HL-60/S4 (cell line): ENCODE measurements around the gene RNF6.
"Not testable (repeated sequence)": the region's sequence is repeated elsewhere in the genome, so short reads cannot be mapped to it uniquely, and the experiment has no call there.

Source experiments
- in situ Hi-C: fragments of 300-500 bp; cut with MboI; formaldehyde crosslinking; loops from 2 replicates; pipeline ENCODE4 v1.14.3; 2022; ENCODE audit warnings: low sequenced_read_pairs

Gene RNF6

DNA sequence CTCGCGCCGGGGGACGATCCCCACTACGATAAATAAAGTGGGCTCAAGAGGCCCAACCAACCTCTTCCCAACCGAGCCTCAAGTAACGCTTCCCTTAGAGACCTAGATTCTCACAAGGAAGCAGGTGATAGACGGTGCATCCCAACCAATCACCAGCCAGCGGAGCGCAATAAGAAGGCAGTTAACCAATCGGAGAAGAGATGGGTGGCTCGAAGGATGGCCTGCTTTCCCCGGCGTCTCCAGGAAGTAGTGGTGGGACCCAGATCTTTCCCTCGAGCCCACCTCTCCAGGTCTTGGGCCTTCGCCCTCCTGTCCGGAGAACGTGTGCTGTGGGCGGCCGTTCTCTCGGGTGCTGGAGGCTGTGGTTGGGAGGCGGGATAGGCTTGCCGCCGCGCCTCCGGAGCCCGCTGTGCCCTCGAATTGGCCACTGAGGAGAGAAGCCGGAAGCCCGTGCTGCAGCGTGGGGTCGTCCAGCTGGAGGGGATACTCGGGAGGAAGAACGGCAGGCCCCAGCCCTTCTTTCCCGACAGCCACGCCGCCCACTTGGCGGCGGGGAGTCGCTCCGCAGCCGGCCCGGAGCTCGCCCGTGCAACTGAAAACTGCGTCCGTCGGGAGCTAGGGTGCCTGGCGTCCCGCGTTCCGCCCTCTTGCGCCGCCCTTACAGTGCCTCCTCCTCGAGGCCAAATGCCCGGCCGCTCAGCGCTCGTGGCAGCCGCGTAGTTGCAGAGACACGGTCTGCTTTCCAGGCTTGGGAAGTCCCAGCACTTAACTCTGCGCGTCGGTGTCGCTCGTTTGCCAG lies at the start of gene RNF6:
RNF6 (minus strand) TSS at position 594 of the 799 bp plus-strand sequence. CDS start 2,665 bp downstream, outside the sequence.
- in situ Hi-C loops = no loop called here

DNA sequence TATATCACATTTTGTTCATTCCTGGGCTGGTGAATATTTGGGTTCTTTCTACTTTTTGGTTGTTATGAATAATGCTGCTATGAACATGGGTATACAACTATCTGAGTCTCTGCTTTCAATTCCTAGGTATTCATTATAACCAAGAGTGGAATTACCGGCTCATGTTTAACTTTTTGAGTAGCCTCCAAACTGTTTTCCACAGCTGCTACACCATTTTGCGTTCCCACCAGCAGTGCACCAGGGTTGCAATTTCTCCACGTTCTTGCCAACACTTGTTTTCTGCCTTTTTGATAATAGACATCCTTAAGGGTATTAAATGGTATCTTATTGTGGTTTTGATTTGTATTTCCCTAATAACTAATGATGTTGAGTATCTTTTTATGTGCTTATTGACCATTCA lies 48.6 kb upstream of the RNF6 start:
- in situ Hi-C loops = no loop called here

DNA sequence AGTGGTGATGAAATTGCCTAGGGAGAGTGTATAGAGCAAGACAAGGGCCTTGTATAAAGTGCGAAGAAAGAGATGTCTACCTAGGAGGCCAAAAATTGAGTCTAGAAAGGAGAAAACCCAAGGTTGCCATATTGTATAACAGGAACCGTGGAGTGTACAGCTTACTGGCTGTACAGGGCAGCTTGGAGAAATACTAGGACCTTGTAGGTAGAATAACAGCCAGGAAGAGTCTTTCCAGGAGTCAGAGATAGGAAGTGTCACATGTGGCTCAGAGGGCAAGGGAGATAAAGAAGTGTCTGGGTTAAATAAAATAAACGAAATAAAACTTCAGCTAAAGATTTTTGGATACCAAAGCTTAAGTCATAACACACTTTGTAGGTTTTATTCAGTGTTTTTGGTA lies 44.2 kb upstream of the RNF6 start:
- in situ Hi-C loops = no loop called here

DNA sequence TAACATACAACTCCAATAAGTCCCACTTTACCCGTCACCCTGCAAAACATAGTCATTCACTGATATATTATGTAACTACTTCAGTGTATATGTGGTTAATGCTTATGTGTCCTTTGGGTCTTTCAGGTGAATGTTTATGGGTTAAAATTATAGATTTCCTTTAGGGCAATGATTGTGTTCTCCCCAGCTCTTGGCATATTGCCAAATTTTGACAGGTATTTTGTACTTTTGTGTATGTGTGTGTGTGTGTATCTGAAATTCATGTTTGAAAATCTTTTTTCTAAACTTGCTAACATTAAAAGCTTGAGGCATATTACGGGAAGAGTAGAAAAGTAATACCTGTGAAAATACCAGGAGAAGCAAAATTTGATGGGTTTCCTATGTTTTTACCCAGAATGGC lies 40.0 kb upstream of the RNF6 start:
- in situ Hi-C loops = no loop called here

DNA sequence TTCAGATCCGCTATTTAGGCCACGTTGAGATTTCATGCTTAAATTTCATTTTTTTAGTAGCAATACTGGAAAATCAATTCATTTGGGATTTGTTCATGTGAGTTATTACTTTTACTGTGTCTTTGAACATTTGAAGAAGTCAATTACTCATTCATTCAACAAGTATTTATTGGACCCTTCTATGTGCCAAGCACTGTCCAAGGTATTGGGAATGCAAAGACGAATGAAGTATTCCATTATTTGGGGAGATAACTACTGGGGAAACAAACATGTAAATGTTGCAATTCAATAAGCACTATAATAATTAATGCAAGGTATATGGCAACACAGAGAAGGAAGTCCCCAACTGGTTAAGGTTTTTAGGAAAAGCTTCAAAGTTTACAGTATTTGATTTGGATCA lies 37.5 kb upstream of the RNF6 start:
- in situ Hi-C loops = no loop called here

DNA sequence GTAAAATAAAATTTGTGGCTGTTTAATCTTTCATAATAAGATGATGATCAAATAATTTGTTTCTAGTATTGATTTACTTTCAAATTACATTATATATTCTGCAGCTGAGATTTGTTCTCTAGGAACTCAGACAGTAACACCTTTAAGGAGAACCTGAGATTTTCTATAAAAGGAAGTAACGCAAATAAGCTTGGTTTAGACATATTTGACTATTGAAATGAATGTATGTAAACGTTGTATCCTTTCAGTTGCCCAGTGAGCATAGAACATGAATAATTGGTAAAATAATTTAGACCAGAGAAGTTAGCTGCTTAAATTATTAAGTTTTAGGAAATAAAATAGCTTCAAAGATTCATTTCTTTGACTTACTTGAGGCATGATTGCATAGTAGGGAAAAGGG lies 34.9 kb upstream of the RNF6 start:
- in situ Hi-C loops = no loop called here

DNA sequence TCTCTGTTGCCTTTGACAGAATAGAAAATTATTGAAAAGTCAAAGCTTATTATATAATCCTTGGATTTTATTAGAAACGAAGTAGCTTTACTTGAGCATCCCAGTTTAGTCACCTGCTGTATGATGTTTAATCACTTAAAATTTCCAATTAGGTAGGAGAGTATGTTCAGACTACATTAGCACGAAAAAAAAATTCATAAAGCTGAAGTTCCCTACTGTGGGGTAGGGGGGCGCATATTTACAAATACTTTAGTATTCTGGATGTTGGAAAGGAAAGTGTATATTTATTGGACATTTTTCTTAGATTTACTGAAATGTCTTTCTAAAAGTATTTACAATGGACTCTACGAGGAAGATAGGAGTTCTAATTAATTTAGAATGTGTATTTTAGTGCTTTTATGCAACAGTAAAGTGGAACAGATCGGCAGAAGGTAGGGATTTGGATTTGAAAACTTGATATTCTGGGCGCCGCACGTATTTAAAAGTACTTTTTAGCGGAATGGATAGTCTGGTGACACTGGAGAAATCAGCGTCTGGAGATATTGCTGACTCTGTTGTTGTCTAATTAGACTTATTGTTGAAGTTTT lies 33.7 kb upstream of the RNF6 start:
- in situ Hi-C loops = no loop called here

DNA sequence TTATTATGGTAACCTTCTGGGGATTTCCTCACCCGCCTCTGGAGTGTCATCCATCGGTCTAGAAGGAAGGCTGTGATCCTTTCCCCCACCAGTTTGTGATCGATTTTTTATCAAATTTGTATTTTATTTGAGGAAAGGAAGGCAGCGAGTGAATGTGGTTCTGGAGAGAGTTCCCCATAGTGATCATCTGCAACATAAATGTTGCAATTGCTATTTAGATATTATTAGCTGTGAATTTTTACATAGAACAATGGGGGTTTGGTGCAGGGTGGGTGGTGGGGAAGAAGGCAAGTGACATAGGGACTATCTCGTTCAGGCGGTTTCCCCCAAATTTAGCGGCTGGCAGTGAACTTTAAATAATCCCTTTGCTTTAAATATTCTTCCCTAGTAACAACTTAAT lies 33.0 kb upstream of the RNF6 start:
- in situ Hi-C loops = no loop called here

DNA sequence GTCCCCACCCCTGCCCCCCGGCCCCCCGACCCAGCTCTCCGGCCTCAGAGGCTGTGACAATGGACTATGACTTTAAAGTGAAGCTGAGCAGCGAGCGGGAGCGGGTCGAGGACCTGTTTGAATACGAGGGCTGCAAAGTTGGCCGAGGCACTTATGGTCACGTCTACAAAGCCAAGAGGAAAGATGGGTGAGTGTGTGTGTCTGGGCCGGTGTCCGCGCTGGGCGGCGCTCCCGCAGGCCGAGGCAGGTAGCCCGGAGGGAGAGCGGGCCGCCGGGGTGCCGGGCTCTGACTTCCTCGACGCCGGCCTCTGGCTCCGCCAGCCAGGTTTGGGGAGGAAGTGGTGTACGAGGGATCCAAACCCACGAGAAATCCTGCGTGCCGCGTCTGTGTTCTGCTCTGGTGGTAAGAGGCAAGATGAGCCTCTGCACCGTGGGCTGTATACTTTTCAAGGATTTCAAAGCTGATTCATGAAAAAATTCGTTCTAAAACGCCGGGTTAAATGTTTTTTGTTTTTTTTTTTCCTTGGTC lies 32.5 kb upstream of the RNF6 start:
- in situ Hi-C loops = no loop called here

DNA sequence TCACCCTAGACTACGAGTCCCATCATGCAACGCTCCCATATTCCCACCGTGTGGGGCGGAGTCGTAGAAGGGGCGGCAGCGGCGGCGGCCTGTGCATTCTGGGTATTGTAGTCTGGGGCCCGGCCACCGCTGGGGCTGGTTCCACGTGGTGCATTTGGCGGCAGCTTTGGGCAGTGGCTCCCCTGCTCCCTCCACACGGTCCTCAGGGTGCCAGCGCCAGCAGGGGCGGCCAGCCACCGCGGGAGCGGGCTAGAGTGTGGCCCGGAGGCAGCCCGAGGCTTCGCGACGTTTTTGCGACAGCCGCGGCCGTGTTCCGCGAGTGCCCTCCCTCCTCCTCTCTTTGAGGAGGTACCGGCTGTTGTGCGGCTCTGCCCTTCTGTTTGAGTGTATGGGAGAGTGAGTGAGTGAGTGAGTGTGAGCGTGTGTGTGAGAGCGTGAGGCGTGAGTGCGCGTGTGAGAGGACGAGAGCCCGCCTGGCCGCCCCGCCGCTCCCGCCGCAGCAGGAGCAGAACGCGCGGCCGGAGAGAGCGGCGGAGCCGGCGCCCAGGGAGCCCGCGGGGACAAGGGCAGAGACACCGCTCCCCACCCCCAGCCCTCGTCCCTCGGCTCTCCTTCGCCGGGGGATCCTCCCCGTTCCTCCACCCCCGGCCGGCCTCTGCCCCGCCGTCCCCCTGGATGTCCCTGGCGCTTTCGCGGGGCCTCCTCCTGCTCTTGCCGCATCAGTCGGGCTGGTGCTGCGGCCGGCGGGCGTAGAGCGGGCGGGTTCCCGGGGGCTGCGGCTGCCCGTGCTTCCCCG lies 31.9 kb upstream of the RNF6 start, which contains the start of gene CDK8:
CDK8 (plus strand) TSS at position 343 of the 796 bp plus-strand sequence. CDS start 513 bp downstream, outside the sequence.
- in situ Hi-C loops = no loop called here

DNA sequence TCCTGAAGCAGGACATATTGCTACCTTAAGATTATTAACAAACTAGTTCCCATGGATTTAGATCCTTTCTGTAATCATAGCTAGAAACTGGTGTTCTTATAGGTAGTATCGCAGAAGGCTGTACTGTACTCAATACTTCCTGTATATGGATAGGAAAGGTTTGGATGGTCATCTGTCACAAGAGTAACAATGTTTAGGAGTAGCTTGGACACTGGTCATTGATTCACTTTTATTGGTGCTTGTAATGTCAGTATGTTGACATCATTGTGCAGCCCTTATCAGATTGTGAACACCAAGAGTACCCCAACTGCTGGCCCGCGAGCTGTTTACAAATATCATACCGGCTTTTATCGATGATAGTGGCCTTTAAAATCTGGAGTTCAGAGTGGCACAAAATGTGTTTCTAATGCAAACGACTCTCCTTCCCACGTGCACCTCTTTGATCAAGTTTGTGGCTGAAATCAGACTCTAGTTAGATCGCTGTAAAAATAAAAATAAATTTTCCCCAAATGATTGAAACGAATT lies 31.2 kb upstream of the RNF6 start:
- in situ Hi-C loops = no loop called here

DNA sequence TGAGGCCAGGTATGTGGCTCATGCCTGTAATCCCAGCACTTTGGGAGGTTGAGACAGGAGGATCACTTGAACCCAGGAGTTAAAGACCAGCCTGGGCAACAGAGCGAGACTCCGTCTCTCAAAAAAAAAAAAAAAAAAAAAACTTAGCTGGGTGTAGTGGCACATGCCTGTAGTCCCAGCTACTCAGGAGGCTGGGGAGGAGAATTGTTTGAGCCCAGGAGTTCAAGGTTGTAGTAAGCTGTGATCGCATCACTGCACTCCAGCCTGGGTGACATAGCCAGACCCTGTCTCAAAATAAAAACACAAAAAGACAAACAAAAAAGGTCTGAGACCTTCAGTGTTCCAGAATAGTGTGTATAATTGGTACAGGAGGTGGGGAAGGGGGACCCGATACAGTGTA lies 29.9 kb upstream of the RNF6 start:
- in situ Hi-C loops = not testable (repeated sequence)

DNA sequence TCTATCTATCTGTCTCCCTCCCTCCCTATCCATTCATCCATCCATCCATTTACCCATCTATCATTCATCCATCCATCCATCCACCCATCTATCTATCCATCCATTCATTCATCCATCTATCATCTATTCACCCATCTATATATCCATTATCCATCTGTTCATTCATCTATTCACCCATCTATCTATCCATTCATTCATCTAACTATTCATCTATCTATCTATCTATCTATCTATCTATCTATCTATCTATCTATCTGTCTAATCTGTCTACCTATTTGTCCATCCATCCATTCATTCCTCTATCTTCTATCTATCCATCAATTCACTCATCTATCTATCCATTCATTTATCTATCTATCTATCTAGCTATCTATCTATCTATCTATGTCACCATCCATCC lies 27.4 kb upstream of the RNF6 start:
- in situ Hi-C loops = no loop called here

DNA sequence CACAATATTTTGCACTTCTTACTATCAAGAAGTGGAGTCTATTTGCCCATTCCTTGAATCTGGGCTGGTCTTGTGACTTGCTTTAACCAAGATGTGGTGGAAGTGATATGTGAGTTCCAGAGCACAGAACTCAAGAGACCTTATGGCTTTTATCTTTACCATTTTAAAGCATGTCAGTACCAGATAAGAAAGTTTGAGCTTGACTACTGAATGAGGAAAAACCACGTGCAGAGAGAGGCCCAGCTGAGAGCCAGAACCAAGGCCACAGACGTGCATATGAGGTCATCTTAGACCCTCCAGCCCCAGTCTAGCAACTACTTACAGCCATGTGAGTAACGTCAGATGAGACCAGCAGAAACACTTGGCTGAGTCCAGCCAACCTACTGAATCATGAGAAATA lies 25.5 kb upstream of the RNF6 start:
- in situ Hi-C loops = no loop called here

DNA sequence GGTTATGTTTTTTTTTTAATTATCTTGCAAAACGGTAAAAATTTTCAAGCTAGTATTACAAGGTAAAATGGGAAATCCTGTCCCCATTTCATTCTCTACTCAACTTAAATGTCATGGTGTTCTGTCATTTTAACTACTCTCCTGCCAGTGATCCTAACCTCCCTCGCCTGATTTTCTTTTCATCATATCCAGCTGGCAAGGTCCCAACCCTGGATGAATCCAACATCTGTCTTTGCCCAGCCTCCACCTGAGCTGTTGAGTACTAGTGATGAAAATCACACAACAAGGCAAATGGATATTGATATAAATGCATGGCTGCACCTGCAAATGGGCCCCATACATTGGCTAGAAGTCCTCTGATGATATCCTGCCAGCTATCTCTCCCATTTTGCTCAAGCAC lies 24.9 kb upstream of the RNF6 start:
- in situ Hi-C loops = no loop called here

DNA sequence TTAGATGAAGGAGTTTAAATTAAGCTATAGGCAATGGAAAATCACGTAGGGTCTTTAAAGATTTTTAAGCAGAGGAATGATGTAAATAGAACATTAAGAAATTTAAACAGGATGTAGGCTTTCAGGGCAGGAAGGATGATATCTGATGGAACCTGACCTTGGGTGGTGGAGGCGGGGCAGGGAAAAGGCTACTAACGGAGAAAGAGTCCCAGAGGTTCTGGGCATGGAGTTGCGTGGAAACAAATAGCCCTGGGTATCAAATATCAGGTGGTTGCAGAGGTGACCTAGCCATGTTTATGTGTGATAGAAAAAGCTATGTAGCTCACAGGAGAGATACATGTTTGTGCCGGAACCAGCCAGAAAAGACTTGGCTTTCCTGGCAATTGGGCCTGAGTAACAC lies 24.0 kb upstream of the RNF6 start:
- in situ Hi-C loops = no loop called here

DNA sequence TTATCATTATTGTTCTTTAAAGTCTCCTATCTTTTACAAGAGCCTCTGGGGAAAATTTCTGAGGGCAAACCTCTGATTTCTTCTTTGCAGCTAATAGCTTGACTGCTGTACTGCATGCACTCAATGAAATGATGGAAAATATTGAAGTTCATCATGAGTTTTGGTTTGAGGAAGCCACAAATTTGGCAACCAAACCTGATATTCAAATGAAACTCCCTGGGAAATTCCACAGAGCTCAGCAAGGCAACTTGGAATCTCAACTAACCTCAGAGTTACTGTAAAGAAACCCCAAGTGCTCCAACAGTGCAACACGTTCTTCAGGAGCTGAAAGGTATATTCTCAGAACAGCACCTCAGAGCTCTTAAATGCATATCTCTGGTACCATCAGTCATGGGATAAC lies 14.2 kb upstream of the RNF6 start:
- in situ Hi-C loops = no loop called here

DNA sequence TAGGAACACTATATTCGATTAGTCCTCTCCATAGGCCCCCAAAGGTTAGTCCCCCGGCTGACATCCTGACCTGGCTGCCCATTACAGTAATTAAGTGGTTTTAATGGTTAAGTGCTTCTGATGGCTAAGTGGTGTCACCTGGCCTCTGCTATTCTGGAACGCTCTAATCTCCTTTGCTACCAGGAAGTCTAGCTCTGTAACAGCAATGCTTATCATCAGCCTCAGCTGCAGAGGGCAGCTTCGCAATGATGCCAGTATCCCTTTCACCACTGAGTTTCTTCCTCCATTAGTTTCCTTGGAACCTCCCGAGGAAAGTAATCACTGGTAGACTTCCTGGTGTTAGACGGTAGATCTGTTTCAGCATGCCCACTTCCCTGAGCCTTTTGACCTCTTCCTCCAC lies 8.6 kb upstream of the RNF6 start:
- in situ Hi-C loops = no loop called here

DNA sequence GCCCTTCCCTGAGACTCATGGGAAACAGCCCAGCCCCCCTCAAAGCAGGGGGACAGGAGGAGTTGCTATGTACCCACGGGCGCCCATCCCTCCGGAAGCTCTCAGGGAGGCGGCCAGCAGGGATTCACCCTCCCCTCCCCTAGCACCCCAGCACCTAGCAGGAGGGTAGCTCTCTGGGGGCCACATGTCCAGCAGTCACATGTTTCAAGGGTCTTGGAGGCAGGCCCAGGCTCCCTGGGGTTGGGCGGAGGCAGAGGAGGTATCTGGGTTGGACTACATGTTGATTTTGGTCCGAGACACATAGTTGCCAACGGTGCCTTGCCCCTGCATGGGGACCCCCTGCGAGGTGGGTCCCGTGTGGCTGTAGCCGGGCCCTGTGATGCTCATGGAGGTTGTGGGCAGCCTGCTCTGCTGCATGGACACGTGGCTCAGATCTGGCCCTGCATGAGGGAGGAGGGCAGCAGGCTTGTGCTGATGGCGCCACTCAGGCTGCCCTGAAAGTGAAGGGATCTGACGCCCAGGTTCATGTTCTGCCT lies 7.0 kb upstream of the RNF6 start:
- in situ Hi-C loops = no loop called here

DNA sequence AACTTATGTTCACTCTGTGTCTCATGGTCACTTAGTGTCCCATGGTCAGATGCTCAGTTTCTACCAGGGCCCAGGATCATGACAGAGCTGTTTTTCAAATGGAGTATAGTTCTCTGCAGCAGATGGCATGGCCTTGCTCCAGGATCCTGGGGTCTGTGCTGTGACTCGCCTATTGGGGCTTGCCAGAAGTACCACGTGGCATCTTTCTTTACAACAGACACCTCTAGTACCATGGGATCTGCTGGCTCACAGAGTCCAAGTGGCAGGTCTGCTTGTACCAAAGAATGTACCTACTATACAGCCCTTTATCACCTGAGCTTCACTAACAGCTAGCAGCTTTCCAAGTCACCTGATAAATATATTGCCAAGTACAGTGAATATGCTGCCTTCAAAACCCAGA lies 6.0 kb upstream of the RNF6 start:
- in situ Hi-C loops = no loop called here
